ENCODE results near the gene SLC25A14. TPM values are rescaled to one million over a fixed set of nuclear protein-coding genes. Genes with fewer than 3 reads are reported as not detected.
"Not testable (repeated sequence)": the region's sequence is repeated elsewhere in the genome, so short reads cannot be mapped to it uniquely, and the experiment has no call there.

Gene SLC25A14
- total RNA-seq, 1 donor from 2014 or later, result 7.4 TPM

- TF ChIP-seq CTCF (IDR thresholded peaks at IDR 0.05; ENCODE audit: insufficient read depth, low read length, severe bottlenecking), result no peak
- H3K36me3 ChIP-seq (ENCODE audit: control insufficient read depth, insufficient read depth, low read length), result no peaks in the 10 kb centered on the region
- DNase-seq (ENCODE audit: low read depth) (peak; percentile 89), FAIRE-seq (no peak)
- H3K27me3 ChIP-seq (ENCODE audit: control insufficient read depth, insufficient read depth, low read length), result no peaks in the 10 kb centered on the region
- no peak overlapping the region for H3K4me3 ChIP-seq (ENCODE audit: low read depth, low read length)
Observed at GRCh38 chrX:130330146-130330545, 9.6 kb upstream of the SLC25A14 start.

GRCh38 chrX:130330706-130331105 is 9.0 kb upstream of the SLC25A14 start:
- FAIRE-seq, result no peak
- H3K27me3 ChIP-seq (ENCODE audit: control insufficient read depth, insufficient read depth, low read length), result no peaks in the 10 kb centered on the region
- H3K4me3 ChIP-seq (ENCODE audit: low read depth, low read length), result no peak overlapping the region
- peak; percentile 57 for TF ChIP-seq CTCF (IDR thresholded peaks at IDR 0.05; ENCODE audit: insufficient read depth, low read length, severe bottlenecking)
- no peaks in the 10 kb centered on the region for H3K36me3 ChIP-seq (ENCODE audit: control insufficient read depth, insufficient read depth, low read length)
- DNase-seq (ENCODE audit: low read depth), result peak; percentile 28

- H3K36me3 ChIP-seq (ENCODE audit: control insufficient read depth, insufficient read depth, low read length), result no peaks in the 10 kb centered on the region
- FAIRE-seq (no peak), DNase-seq (ENCODE audit: low read depth) (no peak)
- no peaks in the 10 kb centered on the region for H3K27me3 ChIP-seq (ENCODE audit: control insufficient read depth, insufficient read depth, low read length)
- no peak for TF ChIP-seq CTCF (IDR thresholded peaks at IDR 0.05; ENCODE audit: insufficient read depth, low read length, severe bottlenecking)
- no peak overlapping the region for H3K4me3 ChIP-seq (ENCODE audit: low read depth, low read length)
Observed at GRCh38 chrX:130336531-130336930, 3.2 kb upstream of the SLC25A14 start.

GRCh38 chrX:130338869-130339268 is 850 bp upstream of the SLC25A14 start:
- not testable (repeated sequence) for FAIRE-seq; H3K27me3 ChIP-seq (ENCODE audit: control insufficient read depth, insufficient read depth, low read length); H3K4me3 ChIP-seq (ENCODE audit: low read depth, low read length); DNase-seq (ENCODE audit: low read depth); H3K36me3 ChIP-seq (ENCODE audit: control insufficient read depth, insufficient read depth, low read length)

- DNase-seq (ENCODE audit: low read depth), result no peak
- FAIRE-seq, result no peak
- no peak for TF ChIP-seq CTCF (IDR thresholded peaks at IDR 0.05; ENCODE audit: insufficient read depth, low read length, severe bottlenecking)
Observed at GRCh38 chrX:130340271-130340670, 552 bp downstream of the SLC25A14 start.

GRCh38 chrX:130343411-130343810 is 3.7 kb downstream of the SLC25A14 start:
- FAIRE-seq, result no peak
- no peaks in the 10 kb centered on the region for H3K27me3 ChIP-seq (ENCODE audit: control insufficient read depth, insufficient read depth, low read length)
- no peak for DNase-seq (ENCODE audit: low read depth)
- no peaks in the 10 kb centered on the region for H3K36me3 ChIP-seq (ENCODE audit: control insufficient read depth, insufficient read depth, low read length)
- no peak for TF ChIP-seq CTCF (IDR thresholded peaks at IDR 0.05; ENCODE audit: insufficient read depth, low read length, severe bottlenecking)
- H3K4me3 ChIP-seq (ENCODE audit: low read depth, low read length), result no peak overlapping the region

More at GRCh38 chrX:130340271-130340670, 552 bp downstream of the SLC25A14 start:
- Histone ChIP-seq H3K4me3 (ENCODE audit: low read depth, low read length) (peak overlapping the region; percentile 64), H3K27me3 (ENCODE audit: control insufficient read depth, insufficient read depth, low read length) (no peaks in the 10 kb centered on the region), H3K36me3 (ENCODE audit: control insufficient read depth, insufficient read depth, low read length) (no peaks in the 10 kb centered on the region)

Data from bronchial epithelial cell (primary cell).